ENCODE results near the gene KCNK4. TPM values are rescaled to one million over a fixed set of nuclear protein-coding genes. Genes with fewer than 3 reads are reported as not detected.

Gene KCNK4
- total RNA-seq: not detected
- long read RNA-seq, partial matches to known transcripts: 0 of 2 reads
- long read RNA-seq, other reads (novel, unspliced or antisense): 0 of 2 reads

DNA sequence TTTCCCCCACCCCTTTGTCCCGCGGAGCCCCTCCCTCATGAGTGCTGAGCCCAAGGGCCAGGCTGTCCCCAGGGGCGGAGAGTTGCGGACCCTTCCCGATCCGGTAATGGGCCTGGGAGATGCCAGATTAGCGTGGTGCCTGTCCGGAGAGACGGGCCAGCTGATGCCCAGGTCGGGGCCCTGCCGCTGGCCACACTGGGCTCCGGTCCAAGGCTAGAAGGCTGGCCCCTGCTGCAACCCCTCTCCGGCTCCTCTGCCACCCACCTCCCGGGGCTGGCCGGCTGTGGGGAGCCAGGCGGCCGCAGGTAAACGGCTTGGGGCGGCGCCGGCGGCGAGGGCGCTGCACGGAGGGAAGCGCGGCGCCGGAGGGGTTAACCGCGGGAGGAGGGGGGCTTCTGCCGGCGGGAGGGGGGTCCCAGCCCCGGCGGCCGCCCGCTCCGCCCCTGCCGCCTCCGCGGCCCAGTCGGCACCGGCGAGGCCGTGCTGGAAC lies at the start of gene KCNK4:
Gene KCNK4, plus strand, starts transcription at position 41 of the 490 bp plus-strand sequence. CDS start 1,717 bp downstream, outside the sequence.
- no peak for ATAC-seq
- intact Hi-C loops (cut with DNase I): no loop called here
- TF ChIP-seq, protein P1, sequence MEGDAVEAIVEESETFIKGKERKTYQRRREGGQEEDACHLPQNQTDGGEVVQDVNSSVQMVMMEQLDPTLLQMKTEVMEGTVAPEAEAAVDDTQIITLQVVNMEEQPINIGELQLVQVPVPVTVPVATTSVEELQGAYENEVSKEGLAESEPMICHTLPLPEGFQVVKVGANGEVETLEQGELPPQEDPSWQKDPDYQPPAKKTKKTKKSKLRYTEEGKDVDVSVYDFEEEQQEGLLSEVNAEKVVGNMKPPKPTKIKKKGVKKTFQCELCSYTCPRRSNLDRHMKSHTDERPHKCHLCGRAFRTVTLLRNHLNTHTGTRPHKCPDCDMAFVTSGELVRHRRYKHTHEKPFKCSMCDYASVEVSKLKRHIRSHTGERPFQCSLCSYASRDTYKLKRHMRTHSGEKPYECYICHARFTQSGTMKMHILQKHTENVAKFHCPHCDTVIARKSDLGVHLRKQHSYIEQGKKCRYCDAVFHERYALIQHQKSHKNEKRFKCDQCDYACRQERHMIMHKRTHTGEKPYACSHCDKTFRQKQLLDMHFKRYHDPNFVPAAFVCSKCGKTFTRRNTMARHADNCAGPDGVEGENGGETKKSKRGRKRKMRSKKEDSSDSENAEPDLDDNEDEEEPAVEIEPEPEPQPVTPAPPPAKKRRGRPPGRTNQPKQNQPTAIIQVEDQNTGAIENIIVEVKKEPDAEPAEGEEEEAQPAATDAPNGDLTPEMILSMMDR (IDR thresholded peaks at IDR 0.05): no peak
- Histone ChIP-seq H3K27me3 (peaks cover 45% of the 10 kb centered on the region), H3K4me3 (peak within 1 kb of the TSS; percentile 36), H3K4me1 (peaks cover 4% of the 10 kb centered on the region), H3K9me3 (no peaks in the 10 kb centered on the region), H3K27ac (no peak within 1 kb of the TSS), H3K36me3 (no peaks in the 10 kb centered on the region)
- DNase-seq: no peak

DNA sequence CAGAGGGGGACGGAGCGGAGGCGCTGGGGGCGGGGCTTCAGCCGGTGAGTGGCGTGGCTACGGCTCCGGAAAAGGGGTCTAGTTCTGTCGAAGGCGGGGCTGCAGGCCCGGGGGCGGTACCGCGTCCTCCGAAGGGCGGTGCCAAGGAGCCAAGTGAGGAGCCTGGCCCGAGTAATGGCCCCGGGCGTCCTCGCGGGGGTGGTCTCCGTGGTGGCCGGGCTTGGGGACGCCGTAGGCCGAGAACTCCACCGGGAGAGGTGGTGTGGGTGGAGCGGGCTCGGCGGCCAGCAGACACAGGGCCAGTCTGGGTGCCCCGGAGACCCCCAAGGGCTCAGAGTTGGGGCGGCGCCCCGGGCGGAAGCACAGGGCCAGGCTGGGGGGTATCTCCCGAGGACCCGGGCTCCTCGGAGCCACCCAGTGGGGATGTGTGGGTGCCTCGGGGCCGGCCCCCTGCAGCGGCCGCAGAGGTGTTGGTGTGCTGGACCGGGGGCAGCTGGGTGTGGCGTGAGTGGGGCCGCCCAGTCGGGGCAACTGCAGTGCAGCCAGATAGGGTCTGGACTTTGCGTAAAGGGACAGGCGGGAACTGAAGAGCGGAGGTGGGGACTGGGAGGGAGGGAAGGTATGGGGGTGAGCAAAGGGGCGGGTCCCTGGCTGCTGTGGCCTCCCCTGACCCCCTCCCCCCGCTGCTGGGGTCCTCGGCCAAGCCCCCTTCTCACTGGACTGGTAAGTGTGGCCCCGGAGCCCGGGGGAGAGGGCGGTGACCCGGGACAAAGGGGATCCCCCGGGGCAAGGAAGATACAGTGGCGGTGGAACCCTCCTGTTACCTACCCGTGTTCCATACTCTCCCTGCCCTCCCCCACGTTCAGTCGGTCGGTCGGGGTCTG lies 49.4 kb upstream of the KCNK4 start:
- H3K4me1 ChIP-seq: peaks cover 41% of the 10 kb centered on the region

DNA sequence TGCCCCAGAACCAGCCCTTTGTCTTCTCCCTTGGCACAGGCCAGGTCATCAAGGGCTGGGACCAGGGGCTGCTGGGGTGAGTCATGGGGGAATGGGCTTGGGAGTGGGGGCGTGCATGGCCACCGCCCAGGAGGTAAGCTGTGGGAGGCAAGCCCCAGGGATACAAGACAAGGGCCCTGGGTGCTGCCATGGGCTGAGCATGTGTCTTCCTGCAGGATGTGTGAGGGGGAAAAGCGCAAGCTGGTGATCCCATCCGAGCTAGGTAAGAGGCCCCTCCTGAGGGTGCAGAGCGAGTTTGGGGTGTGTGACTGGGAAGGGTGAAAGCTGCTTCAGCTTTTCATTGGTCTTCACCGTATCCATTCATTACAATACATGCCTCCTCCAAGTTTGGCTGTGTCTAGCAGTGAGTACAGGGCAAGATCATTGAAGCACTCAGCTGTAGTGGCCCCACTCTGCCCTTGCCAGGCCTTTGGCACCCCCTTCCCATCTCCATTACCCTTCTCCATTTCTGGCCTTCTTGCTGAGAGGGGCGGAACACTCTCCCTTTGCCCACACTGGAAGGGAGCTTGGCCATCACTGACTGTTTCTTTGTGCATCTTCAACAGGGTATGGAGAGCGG lies 47.8 kb upstream of the KCNK4 start:
- DNase-seq (no peak), ATAC-seq (no peak)
- Histone ChIP-seq H3K27me3 (no peaks in the 10 kb centered on the region), H3K9me3 (no peaks in the 10 kb centered on the region), H3K36me3 (peaks cover 22% of the 10 kb centered on the region), H3K27ac (no peak overlapping the region), H3K4me1 (peaks cover 38% of the 10 kb centered on the region), H3K4me3 (no peak overlapping the region)
- intact Hi-C loops (cut with DNase I): no loop called here
- TF ChIP-seq, protein P1 (IDR thresholded peaks at IDR 0.05): no peak

More for the DNA sequence above, 49.4 kb upstream of the KCNK4 start:
- Histone ChIP-seq H3K27ac (peak overlapping the region; percentile 98), H3K27me3 (no peaks in the 10 kb centered on the region), H3K9me3 (no peaks in the 10 kb centered on the region), H3K36me3 (peaks cover 28% of the 10 kb centered on the region), H3K4me3 (peak overlapping the region; percentile 94)
- intact Hi-C loops (cut with DNase I): no loop called here
- ATAC-seq: peak; percentile 0
- TF ChIP-seq, protein P1 (IDR thresholded peaks at IDR 0.05): peak; percentile 18
- no peak for DNase-seq

DNA sequence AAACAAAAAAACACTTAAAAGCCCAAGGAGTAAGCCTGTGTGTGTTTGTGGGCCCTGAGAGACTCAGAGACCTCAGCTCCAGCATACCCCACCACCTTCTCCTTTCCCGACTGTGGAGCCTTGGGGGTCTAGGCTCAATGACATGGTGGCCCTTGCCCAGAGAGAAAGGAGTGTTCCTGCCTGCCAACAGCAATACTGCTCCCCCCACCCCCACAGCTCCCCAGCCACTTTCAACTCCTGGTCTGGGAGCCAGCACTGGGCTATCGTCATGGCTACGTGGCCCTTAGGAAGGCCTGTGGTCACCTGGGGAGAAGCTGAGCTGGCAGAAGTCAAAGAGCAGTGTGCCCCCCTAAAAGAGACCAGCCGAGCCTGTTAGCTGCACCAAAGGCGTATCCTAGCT lies 47.0 kb upstream of the KCNK4 start:
- ATAC-seq: no peak
- intact Hi-C loops (cut with DNase I): no loop called here
- TF ChIP-seq, protein P1 (IDR thresholded peaks at IDR 0.05): no peak

DNA sequence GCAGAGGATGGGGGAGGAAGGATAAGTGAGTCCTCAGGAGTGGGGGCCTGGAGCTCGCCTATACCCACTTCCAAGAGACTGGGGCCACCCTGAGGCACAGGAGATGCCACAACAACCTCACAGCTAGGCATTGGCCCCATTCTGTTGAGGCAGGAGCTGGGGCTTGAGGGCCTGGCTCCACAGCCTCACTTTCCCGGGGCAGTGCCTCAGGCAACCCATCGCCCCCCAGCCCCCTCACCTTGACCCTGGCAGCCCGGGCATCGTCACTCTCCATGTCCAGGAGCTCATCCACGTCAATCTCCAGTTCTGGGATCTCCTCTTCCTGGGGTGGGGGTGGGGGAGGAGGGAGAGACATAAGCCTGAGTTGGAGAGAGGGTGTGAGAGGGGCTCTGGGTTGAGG lies 46.1 kb upstream of the KCNK4 start:
- Histone ChIP-seq H3K27me3 (no peaks in the 10 kb centered on the region), H3K4me1 (peaks cover 27% of the 10 kb centered on the region), H3K9me3 (no peaks in the 10 kb centered on the region), H3K36me3 (peaks cover 13% of the 10 kb centered on the region), H3K27ac (peak overlapping the region; percentile 66), H3K4me3 (peak overlapping the region; percentile 73)
- intact Hi-C loops (cut with DNase I): no loop called here
- no peak for ATAC-seq
- DNase-seq: no peak
- TF ChIP-seq, protein P1 (IDR thresholded peaks at IDR 0.05): no peak

More for the DNA sequence above, 47.0 kb upstream of the KCNK4 start:
- peaks cover 31% of the 10 kb centered on the region for H3K4me1 ChIP-seq
- H3K27ac ChIP-seq: no peak overlapping the region
- H3K4me3 ChIP-seq: no peak overlapping the region
- no peaks in the 10 kb centered on the region for H3K27me3 ChIP-seq
- no peaks in the 10 kb centered on the region for H3K9me3 ChIP-seq
- peaks cover 14% of the 10 kb centered on the region for H3K36me3 ChIP-seq
- no peak for DNase-seq

Measured in upper lobe of right lung (tissue), 1 donor.